B cell (primary cell): ENCODE measurements around the gene ABTB2. TPM values are rescaled to one million over a fixed set of nuclear protein-coding genes. Genes with fewer than 3 reads are reported as not detected.

Experiments used
- ATAC-seq: fragments of 200-7000 bp; cut with Tn5 transposase; one replicate; pipeline ENCODE4 v1.10.0; 2021; ENCODE audit warnings: low read depth, mild to moderate bottlenecking, moderate number of reproducible peaks, moderate library complexity
- CTCF ChIA-PET: fragments of 350-600 bp; sonication (Branson Sonifier 250); formaldehyde crosslinking; loops from one replicate; lab custom pipeline; 2021; ENCODE audit warnings: antibody characterized with exemption, inconsistent platforms; lab: Charles Lee
- POLR2A ChIA-PET: fragments of 350-600 bp; sonication (Branson Sonifier 250); formaldehyde crosslinking; loops from one replicate; lab custom pipeline; 2021; ENCODE audit warnings: antibody characterized with exemption; lab: Charles Lee
- DNase-seq: peaks from one replicate; pipeline ENCODE4 v3.0.0; 2013
- H2AFZ ChIP-seq: 2 replicates; pipeline ENCODE4 v1.6.1; 2012; ENCODE audit warnings: mild to moderate bottlenecking, low read depth, low read length; ENCODE audit not compliant: insufficient read depth, poor library complexity, severe bottlenecking
- H3K27ac ChIP-seq, 2 donors: 1 replicate in 1 of 2; 2 replicates in 1 of 2; pipeline ENCODE4 v1.5.1; 2012 to 2013; ENCODE audit warnings: low read length in 2 of 2, mild to moderate bottlenecking in 2 of 2, moderate library complexity in 1 of 2
- H3K27me3 ChIP-seq, 4 experiments: fragments of 200-600 bp in 1 of 4; sonication (generic) in 1 of 4; replicated peaks in 1 of 4; 1 replicate in 2 of 4; 2 replicates in 2 of 4; pipeline versions ENCODE4 v1.6.1 to v1.7.0; 2013 to 2016; ENCODE audit warnings: low read length in 3 of 4, mild to moderate bottlenecking in 2 of 4, mixed read lengths in 1 of 4, moderate library complexity in 1 of 4; ENCODE audit not compliant: insufficient read depth in 4 of 4, control insufficient read depth in 3 of 4; ENCODE audit errors: control extremely low read depth in 1 of 4
- H3K36me3 ChIP-seq, 2 experiments: replicated peaks in 1 of 2; 1 replicate in 1 of 2; 2 replicates in 1 of 2; pipeline versions ENCODE4 v1.6.1 to v1.7.1; 2013; ENCODE audit warnings: low read length in 1 of 2; ENCODE audit not compliant: insufficient read depth in 2 of 2, control insufficient read depth in 1 of 2; ENCODE audit errors: control extremely low read depth in 1 of 2, extremely low read depth in 1 of 2
- H3K4me1 ChIP-seq, 2 donors: fragments of 200-600 bp in 1 of 2; sonication (generic) in 1 of 2; 1 replicate in 1 of 2; 2 replicates in 1 of 2; pipeline versions ENCODE4 v1.5.1 to v1.6.1; 2013 to 2017; ENCODE audit warnings: low read length in 2 of 2; ENCODE audit not compliant: control insufficient read depth in 2 of 2, insufficient read depth in 2 of 2
- H3K4me2 ChIP-seq: replicated peaks from 2 replicates; pipeline ENCODE3; 2012; ENCODE audit warnings: mild to moderate bottlenecking, low read depth, low read length; ENCODE audit not compliant: poor library complexity, severe bottlenecking
- H3K4me3 ChIP-seq, 5 experiments: fragments of 200-600 bp in 1 of 5; sonication (generic) in 1 of 5; 1 replicate in 3 of 5; 2 replicates in 2 of 5; pipeline versions ENCODE4 v1.5.1 to v1.7.0; 2011 to 2016; ENCODE audit warnings: low read length in 4 of 5, mild to moderate bottlenecking in 4 of 5, low read depth in 2 of 5, control low read depth in 1 of 5, moderate library complexity in 1 of 5; ENCODE audit not compliant: insufficient read depth in 1 of 5; ENCODE audit errors: control extremely low read depth in 1 of 5, extremely low read depth in 1 of 5
- H3K79me2 ChIP-seq: fragments of 200-600 bp; sonication (generic); one replicate; pipeline ENCODE4 v1.6.0; 2016; ENCODE audit warnings: low read length; ENCODE audit not compliant: control insufficient read depth, insufficient read depth
- H3K9ac ChIP-seq: fragments of 200-600 bp; sonication (generic); 2 replicates; pipeline ENCODE4 v1.6.1; 2017; ENCODE audit warnings: mild to moderate bottlenecking, low read length, moderate library complexity
- H3K9me3 ChIP-seq, 3 donors: one replicate each; pipeline versions ENCODE4 v1.6.1 to v1.7.1; 2013; ENCODE audit warnings: low read length in 2 of 3; ENCODE audit not compliant: control insufficient read depth in 2 of 3, insufficient read depth in 1 of 3; ENCODE audit errors: control extremely low read depth in 1 of 3
- H4K20me1 ChIP-seq: 2 replicates; pipeline ENCODE4 v1.6.0; 2012; ENCODE audit warnings: mild to moderate bottlenecking, low read length; ENCODE audit not compliant: insufficient read depth, control insufficient read depth, poor library complexity, severe bottlenecking
- H3K27ac Mint-ChIP-seq: one replicate; pipeline ENCODE4 v1.8.0; 2021; ENCODE audit warnings: mixed read lengths
- H3K27me3 Mint-ChIP-seq: one replicate; pipeline ENCODE4 v1.8.0; 2021; ENCODE audit warnings: mixed read lengths
- H3K4me1 Mint-ChIP-seq: one replicate; pipeline ENCODE4 v1.8.0; 2021; ENCODE audit warnings: mixed read lengths
- H3K4me3 Mint-ChIP-seq: one replicate; pipeline ENCODE4 v1.8.0; 2021; ENCODE audit warnings: mixed read lengths
- H3K9me3 Mint-ChIP-seq: one replicate; pipeline ENCODE4 v1.8.0; 2022; ENCODE audit warnings: mixed read lengths; ENCODE audit not compliant: insufficient read depth
- CTCF ChIP-seq: fragments of 200-600 bp; IDR thresholded peaks from one replicate; pipeline ENCODE4 v1.8.0; 2022; ENCODE audit warnings: antibody characterized with exemption, mild to moderate bottlenecking
- EZH2 ChIP-seq: IDR thresholded peaks from 2 replicates; pipeline ENCODE4 v1.6.1; 2012; ENCODE audit warnings: borderline replicate concordance, low read depth, mild to moderate bottlenecking, moderate library complexity, low read length; ENCODE audit not compliant: insufficient read depth, poor library complexity, severe bottlenecking
- WGBS: methylation state at CpG from one replicate; pipeline ENCODE4 v1.1.5; 2013; ENCODE audit warnings: missing lambda C conversion rate; ENCODE audit not compliant: insufficient coverage; 5-methylcytosine and 5-hydroxymethylcytosine counted together
- intact Hi-C: fragments of 100-400 bp; cut with micrococcal nuclease; formaldehyde crosslinking; loops from one replicate; pipeline ENCODE4 v1.10.0; 2022
- polyA plus RNA-seq: library from polyadenylated mRNA; depleted of rRNA; stranded (reverse); fragments of >200 nt; gene quantifications from 2 replicates; pipeline ENCODE4 v1.2.3, GENCODE V29; 2012
- total RNA-seq, 2 donors: library from RNA; stranded (reverse); fragments of 120-200 nt in 1 of 2; gene quantifications; 1 replicate in 1 of 2; 2 replicates in 1 of 2; pipeline versions ENCODE4 v1.2.3 to v1.2.4, GENCODE V29; 2013 to 2022

The ABTB2 gene
- total and polyA plus RNA-seq, 2 donors (not counting 1 experiment from before 2014, with no cell fraction given): 0.30 to 5.9 TPM

GRCh38 chr11:34351687-34352469 lies 5.9 kb downstream of the ABTB2 start:
- H4K20me1 ChIP-seq: no peaks in the 10 kb centered on the region
- peaks cover 0 to 42% (median 31%) of the 10 kb centered on the region in 4 experiments for H3K27me3 ChIP-seq
- H3K9ac ChIP-seq: no peak overlapping the region
- DNase-seq (peak; percentile 32), ATAC-seq (peak; percentile 41)
- intact Hi-C loops: loop anchor here (10.0 kb wide), 1 partner anchor 967 kb away; no protein-coding TSS in a partner anchor
- no peak overlapping the region for H3K4me2 ChIP-seq
- no peak overlapping the region for H3K4me3 ChIP-seq
- H3K9me3 ChIP-seq: peaks cover 0 to 8% (median 0%) of the 10 kb centered on the region in 3 donors
- H3K4me1 Mint-ChIP-seq: peaks cover 29% of the 10 kb centered on the region
- no peaks in the 10 kb centered on the region for H3K36me3 ChIP-seq
- TF ChIP-seq EZH2 (no peak), CTCF (no peak)
- no peaks in the 10 kb centered on the region for H3K9me3 Mint-ChIP-seq
- POLR2A ChIA-PET: no interaction called here
- WGBS: no CpG with 5 or more reads among the region's 4 CpGs
- no peak overlapping the region for H3K4me3 Mint-ChIP-seq
- no peak overlapping the region for H3K27ac ChIP-seq
- peaks cover 18% of the 10 kb centered on the region in 2 donors for H3K4me1 ChIP-seq
- no peaks in the 10 kb centered on the region for H3K79me2 ChIP-seq
- CTCF ChIA-PET: interaction anchor here (1.6 to 5.0 kb wide), 2 partner anchors 82 to 177 kb away, joined by 3 to 34 read pairs; no protein-coding TSS in a partner anchor
- peaks cover 28% of the 10 kb centered on the region for H3K27me3 Mint-ChIP-seq
- no peak overlapping the region for H2AFZ ChIP-seq
- H3K27ac Mint-ChIP-seq: no peak overlapping the region

GRCh38 chr11:34351051-34351450 lies 6.8 kb downstream of the ABTB2 start:
- Mint-ChIP-seq H3K9me3 (no peaks in the 10 kb centered on the region), H3K27ac (no peak overlapping the region), H3K27me3 (peaks cover 23% of the 10 kb centered on the region), H3K4me1 (peaks cover 21% of the 10 kb centered on the region), H3K4me3 (no peak overlapping the region)
- no peaks in the 10 kb centered on the region for H4K20me1 ChIP-seq
- intact Hi-C loops: loop anchor here (10.0 kb wide), 1 partner anchor 966 kb away; no protein-coding TSS in a partner anchor
- POLR2A ChIA-PET: no interaction called here
- H3K9ac ChIP-seq: no peak overlapping the region
- 100% methylated on average over 1 of the region's 3 CpGs for WGBS
- peaks cover 9 to 10% of the 10 kb centered on the region in 2 donors for H3K4me1 ChIP-seq
- peaks cover 0 to 33% (median 24%) of the 10 kb centered on the region in 4 experiments for H3K27me3 ChIP-seq
- no peaks in the 10 kb centered on the region for H3K36me3 ChIP-seq
- no peak overlapping the region for H3K4me3 ChIP-seq
- CTCF ChIA-PET: interaction anchor here (0.6 to 5.0 kb wide), 3 partner anchors 81 to 666 kb away, joined by 3 to 34 read pairs (median 3); no protein-coding TSS in a partner anchor
- TF ChIP-seq EZH2: no peak
- no peak for TF ChIP-seq CTCF
- H3K27ac ChIP-seq: no peak overlapping the region
- peaks cover 0 to 3% (median 0%) of the 10 kb centered on the region in 3 donors for H3K9me3 ChIP-seq
- H2AFZ ChIP-seq: no peak overlapping the region
- ATAC-seq: no peak
- no peak for DNase-seq
- no peaks in the 10 kb centered on the region for H3K79me2 ChIP-seq
- H3K4me2 ChIP-seq: no peak overlapping the region
